GM19395 (cell line): Measurements from ENCODE around the gene DUSP3.
"Not testable (repeated sequence)": the region's sequence is repeated elsewhere in the genome, so short reads cannot be mapped to it uniquely, and the experiment has no call there.

ENCODE experiments used
- ATAC-seq: cut with Tn5 transposase; IDR thresholded peaks from one replicate; pipeline ENCODE4 v1.9.1; 2021; ENCODE audit warnings: mild to moderate bottlenecking, moderate library complexity; ENCODE audit not compliant: unreplicated experiment

DUSP3 gene

GRCh38 chr17:43803758-43804157 is 25.0 kb upstream of the DUSP3 start:
- ATAC-seq = no peak

DNA sequence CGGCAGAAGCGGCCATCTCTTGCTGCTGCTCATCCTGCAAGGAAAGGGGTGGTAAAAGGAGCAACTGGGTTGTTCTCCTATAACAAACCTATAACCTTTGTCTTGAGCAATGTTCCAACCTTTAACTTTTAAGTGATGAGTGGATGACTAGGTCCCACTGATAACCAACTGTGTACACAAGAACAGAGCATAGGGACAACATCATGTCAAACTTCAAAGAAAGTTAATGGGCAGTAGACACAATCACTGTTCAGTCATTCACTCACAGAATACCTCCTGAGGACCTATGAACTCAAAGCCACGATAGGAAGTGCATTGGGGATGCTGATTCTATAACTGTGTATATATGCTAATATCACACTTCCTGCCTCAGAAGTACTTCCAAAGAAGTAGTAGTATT is 23.1 kb upstream of the DUSP3 start:
- ATAC-seq = no peak

DNA sequence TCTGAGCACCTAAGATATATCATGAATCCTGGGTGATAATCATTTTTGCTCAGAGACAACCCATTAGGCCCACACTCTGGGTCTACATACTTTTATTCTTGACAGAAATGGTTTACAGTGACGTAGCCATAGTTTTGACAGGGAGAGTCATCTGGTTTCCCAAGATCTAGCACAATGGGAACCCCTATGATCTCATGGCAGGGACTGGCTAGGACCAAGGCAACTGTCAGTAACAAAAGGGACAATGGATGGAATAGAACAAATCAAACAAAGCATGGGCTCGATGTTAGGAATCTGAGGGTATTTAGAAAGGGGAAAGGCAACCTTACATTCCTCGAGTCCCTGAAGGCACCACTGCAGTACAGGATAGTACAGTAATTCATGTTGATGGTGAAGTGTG is 22.0 kb upstream of the DUSP3 start:
- no peak for ATAC-seq

GRCh38 chr17:43799047-43799446 is 20.3 kb upstream of the DUSP3 start:
- ATAC-seq = no peak

GRCh38 chr17:43798024-43798423 is 19.2 kb upstream of the DUSP3 start:
- ATAC-seq = not testable (repeated sequence)

- not testable (repeated sequence) for ATAC-seq
Measured at GRCh38 chr17:43792668-43793067, 13.9 kb upstream of the DUSP3 start.

DNA sequence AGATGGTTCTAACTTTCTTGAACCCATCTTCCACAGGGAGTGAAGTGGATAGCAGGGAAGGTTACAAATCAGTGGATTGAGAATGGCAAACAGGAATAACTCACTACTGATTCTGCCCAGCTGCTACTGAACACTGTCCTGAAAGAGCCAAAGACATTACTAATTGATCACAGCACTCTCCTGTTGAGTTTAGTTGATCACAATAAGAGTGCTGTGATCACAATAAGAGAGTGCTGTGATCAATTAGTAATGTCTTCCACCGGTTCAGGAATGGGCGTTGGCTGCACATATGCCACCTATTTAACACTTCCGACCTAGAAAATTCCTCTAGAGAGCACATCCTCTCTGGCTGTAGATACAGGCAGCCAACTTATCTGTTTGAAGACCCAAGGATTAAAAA is 12.8 kb upstream of the DUSP3 start:
- no peak for ATAC-seq

GRCh38 chr17:43790311-43790940 is 11.6 kb upstream of the DUSP3 start:
- ATAC-seq = no peak

DNA sequence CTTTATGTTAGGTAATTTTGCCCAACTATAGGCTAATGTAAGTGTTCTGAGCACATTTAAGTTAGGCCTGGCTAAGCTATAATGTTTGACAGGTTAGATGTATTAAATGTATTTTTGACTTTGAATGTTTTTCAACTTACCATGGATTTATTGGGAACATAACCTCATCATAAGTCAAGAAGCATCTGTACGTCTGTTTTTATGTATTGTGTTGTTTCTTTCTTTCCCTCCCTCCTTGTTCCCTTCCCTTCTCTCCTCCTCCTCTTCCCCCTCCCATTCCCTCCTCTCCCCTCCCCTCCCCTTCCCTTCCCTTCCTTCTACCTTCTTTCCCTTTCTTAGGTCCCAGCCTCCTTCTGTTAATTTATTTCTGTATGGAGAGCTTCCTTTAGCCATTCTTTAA is 10.7 kb upstream of the DUSP3 start:
- no peak for ATAC-seq

- ATAC-seq = no peak
Measured at GRCh38 chr17:43788540-43788939, 9.8 kb upstream of the DUSP3 start.

DNA sequence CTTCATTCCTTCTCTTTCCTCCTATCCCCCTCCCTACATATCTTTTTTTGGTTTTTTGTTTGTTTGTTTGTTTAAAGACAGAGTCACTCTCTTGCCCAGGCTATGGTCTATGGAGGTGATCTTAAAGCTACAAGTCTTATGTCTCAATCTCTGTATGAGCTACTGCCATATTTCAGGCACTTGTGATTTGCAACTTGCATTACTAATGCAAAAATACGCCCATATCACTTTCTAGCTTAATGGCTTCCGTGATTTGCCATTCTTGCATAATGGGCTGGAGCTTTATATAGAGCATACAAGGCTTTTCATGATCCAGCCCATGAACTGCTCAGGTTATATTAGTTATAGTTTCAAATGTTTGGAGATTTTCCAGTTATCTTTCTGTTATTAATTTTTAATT is 9.0 kb upstream of the DUSP3 start:
- no peak for ATAC-seq

DNA sequence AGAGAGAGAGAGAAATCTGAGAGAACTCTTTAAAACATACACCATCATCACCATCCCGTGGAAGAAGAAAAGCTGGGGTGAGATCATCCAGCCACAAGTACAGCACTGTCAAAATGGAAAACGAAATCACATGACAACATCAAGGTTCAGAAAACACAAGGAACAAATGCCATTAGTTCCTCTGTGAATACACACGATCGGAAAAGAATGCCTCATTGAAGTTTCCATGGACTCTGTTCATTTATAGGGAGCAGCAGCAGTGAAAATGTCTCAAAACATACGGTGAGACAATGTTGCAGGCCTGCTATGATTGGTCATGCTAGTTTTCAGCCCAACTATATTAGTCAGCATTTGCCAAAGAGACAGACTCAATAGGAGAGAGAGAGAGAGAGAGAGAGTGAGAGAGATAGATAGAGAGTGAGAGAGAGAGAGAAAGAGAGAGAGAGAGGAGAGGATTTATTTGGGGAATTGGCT is 5.9 kb upstream of the DUSP3 start:
- no peak for ATAC-seq

DNA sequence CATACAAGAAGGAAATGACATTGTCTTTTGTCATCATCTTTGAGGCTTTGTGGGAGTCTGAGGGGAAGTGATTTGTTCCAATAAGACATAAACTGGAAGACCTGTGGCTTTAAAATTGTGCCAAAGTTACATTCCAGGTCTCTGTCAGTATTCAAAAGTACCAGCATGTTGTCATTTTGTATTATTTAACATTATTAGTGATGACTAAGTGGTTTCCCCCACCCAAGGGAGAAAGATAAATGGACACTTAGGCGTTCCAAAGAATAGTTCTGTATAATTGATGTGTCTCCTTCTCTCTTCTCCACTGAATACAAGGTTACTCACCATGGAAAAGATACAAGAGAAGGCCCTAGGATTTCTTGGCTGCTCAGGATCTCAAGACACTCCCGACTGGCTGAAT is 5.3 kb upstream of the DUSP3 start:
- ATAC-seq = no peak

- ATAC-seq = no peak
Measured at GRCh38 chr17:43782913-43783680, 4.3 kb upstream of the DUSP3 start.

DNA sequence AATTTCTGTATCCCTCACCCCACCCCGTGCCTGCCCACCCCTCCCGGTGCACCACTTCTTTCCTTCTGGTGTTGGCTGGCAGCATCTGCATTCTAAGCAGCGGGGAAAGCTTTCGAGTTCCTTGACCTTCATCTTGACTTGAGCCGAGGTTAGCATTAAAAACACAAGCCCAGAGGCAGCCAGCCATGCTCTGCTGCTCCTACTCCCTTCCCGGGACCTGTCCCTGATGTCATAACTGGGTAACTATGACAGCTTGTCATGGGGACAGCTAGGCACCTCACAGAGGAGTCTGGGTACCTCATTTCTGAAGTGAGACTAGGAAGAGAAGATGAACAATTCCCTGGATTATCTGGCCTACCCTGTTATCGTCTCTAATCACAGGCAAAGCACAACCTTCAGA is 1.4 kb upstream of the DUSP3 start, which contains the start of gene CFAP97D1:
Gene CFAP97D1 (plus strand): TSS at position 301 of the 400 bp plus-strand sequence. CDS start 28 bp downstream, at position 329.
- no peak for ATAC-seq

DNA sequence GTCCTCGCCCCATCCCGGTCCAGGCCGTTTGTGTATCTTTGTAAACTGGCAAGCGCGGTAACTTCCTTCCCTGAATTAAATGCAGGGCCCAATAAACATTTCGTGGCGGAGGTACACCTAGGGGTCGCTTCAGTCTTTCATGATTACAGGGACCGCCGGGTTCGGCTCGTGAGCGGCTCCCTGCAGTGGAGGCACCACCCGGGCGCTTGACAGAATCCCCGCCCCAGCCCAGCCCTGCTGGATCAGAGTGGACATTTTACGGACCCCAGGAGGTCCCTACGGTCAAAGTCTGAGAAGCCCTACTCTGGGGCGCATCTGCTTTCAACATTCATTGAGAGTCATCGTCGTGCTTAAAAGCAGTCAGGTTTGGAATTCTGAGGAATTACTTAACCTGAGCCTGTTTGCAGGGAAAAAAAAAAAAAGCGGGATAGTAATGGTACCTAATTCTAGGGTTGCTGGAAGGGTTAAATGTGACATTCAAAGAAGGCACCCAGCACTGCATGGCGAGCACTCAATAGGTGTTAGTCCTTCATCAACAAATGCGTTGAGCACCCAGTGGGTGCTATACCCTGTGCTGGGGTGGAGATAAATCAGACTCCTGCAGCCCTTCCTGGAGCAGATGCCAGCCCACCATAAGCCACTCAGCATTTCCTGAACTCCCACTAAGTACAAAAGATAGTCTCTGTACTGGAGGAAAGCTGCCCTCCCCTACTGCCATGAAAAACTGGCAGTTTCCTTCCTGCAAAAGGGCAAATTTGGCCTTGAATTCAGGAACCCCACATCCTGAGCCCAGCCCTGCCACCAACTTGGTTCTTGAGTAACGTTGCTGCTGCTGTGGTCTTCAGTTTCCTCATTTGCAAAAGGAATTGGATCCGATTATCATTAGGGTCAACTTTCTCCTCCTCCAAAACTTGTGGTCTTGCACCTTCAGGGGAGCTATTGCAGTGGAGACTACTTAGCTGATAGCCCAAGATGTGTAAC is 658 bp upstream of the DUSP3 start:
- ATAC-seq = no peak

GRCh38 chr17:43774304-43775250 is 4.2 kb downstream of the DUSP3 start:
- ATAC-seq = no peak

GRCh38 chr17:43772877-43773648 is 5.7 kb downstream of the DUSP3 start:
- ATAC-seq = no peak

DNA sequence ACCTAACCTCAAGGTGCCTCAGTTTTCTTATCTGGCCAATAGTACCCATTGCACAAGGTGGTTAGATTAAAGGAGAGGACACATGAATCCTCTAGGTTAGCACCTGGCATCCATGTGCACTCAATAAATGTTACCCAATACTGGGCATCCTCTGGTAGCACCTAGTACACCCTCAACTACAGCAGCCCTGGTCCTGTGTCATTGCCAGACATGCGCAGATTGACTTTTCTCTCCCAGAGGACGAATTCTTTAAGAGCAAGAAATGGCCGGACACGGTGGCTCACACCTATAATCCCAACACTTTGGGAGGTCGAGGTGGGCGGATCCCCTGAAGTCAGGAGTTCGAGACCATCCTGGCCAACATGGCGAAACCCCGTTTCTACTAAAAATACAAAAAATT is 7.3 kb downstream of the DUSP3 start:
- no peak for ATAC-seq
